OCI-LY3 (cell line): ENCODE measurements around the gene SERPINI1.

ENCODE experiments used
- H2AFZ ChIP-seq: fragments of 200-600, 300-600 bp; shearing (Covaris generic); 2 replicates; pipeline ENCODE4 v1.6.0; 2014; ENCODE audit warnings: antibody characterized with exemption, low read depth, low read length
- H3K27ac ChIP-seq: fragments of 200-600, 300-600 bp; sonication (generic); 2 replicates; pipeline ENCODE4 v1.5.1; 2014; ENCODE audit warnings: mild to moderate bottlenecking, low read length, moderate library complexity, mixed read lengths
- H3K27me3 ChIP-seq: fragments of 200-600, 300-600 bp; sonication (generic); 2 replicates; pipeline ENCODE4 v1.6.1; 2014; ENCODE audit warnings: low read depth, low read length, mixed read lengths
- H3K36me3 ChIP-seq: fragments of 200-600, 300-600 bp; sonication (generic); replicated peaks from 2 replicates; pipeline ENCODE3; 2014; ENCODE audit warnings: low read depth, low read length, mixed read lengths
- H3K4me1 ChIP-seq: fragments of 300-600, 200-600 bp; sonication (generic); 2 replicates; pipeline ENCODE4 v1.6.1; 2014; ENCODE audit warnings: low read length, mixed read lengths
- H3K4me2 ChIP-seq: fragments of 200-600, 300-600 bp; sonication (generic); 2 replicates; pipeline ENCODE4 v1.6.1; 2014; ENCODE audit warnings: low read length, mixed read lengths
- H3K4me3 ChIP-seq: fragments of 300-600, 200-600 bp; sonication (generic); 2 replicates; pipeline ENCODE4 v1.5.1; 2014; ENCODE audit warnings: antibody characterized with exemption, mild to moderate bottlenecking, low read length, moderate library complexity
- H3K79me2 ChIP-seq: fragments of 300-600, 200-600 bp; shearing (Covaris generic); 2 replicates; pipeline ENCODE4 v1.6.1; 2014; ENCODE audit warnings: mild to moderate bottlenecking, low read length, mixed read lengths
- H3K9ac ChIP-seq: fragments of 300-600, 200-600 bp; shearing (Covaris generic); 2 replicates; pipeline ENCODE4 v1.6.0; 2014; ENCODE audit warnings: mild to moderate bottlenecking, low read length, moderate library complexity
- H3K9me3 ChIP-seq: fragments of 200-600, 300-600 bp; shearing (Covaris generic); 2 replicates; pipeline ENCODE4 v1.6.1; 2014; ENCODE audit warnings: low read length, mixed read lengths; ENCODE audit not compliant: insufficient read depth
- H4K20me1 ChIP-seq: fragments of 200-600, 300-600 bp; sonication (generic); 2 replicates; pipeline ENCODE4 v1.6.1; 2016; ENCODE audit warnings: low read length, mixed read lengths; ENCODE audit not compliant: insufficient read depth
- CTCF ChIP-seq: fragments of 200-600, 300-600 bp; sonication (generic); IDR thresholded peaks from 2 replicates; pipeline ENCODE4 v1.5.1; 2014; ENCODE audit warnings: antibody characterized with exemption, low read length, low read depth
- EZH2phosphoT487 ChIP-seq: fragments of 200-600 bp; shearing (Covaris generic); IDR thresholded peaks from 2 replicates; pipeline ENCODE4 v1.6.1; 2018; ENCODE audit warnings: antibody characterized with exemption, mixed run types, low read depth

The SERPINI1 gene

DNA sequence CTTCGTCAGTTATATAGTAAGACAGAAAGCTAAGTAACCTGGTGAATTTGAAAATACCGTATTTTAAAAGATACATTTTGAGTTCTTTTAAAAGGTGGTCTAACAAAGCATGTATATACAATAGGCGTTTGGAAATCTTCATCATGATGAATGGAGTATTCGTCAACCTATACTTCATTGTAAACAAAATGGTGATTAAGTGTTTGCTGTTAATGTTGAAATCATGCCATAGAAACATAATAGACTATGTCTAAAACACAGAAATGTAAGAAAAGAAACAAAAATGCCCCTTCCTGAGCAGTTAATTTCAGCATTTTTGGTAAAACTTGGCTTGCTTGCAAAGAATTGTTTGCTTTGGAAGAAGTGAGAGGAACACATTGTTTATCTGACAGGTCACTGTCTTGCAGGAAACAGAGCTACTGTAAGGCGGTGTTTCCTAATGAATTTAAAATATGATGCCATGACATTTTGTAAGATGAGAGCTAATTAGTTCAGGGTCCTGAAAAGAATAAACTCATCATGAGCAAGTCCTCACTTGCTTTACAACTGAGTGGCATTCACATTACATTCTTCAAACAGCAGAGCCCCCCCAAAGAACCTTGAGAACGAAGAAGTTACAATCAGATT is 126.7 kb downstream of the SERPINI1 start:
- Histone ChIP-seq H3K4me1 (peaks cover 6% of the 10 kb centered on the region), H3K4me2 (no peak overlapping the region)

GRCh38 chr3:167863811-167864551 is 128.5 kb downstream of the SERPINI1 start:
- H3K79me2 ChIP-seq = no peaks in the 10 kb centered on the region
- TF ChIP-seq EZH2phosphoT487 (no peak), CTCF (no peak)

More for the DNA sequence above, 126.7 kb downstream of the SERPINI1 start:
- no peaks in the 10 kb centered on the region for H3K79me2 ChIP-seq
- TF ChIP-seq CTCF (no peak), EZH2phosphoT487 (no peak)
- H3K27ac ChIP-seq = no peak overlapping the region
- H4K20me1 ChIP-seq = no peaks in the 10 kb centered on the region
- no peak overlapping the region for H2AFZ ChIP-seq
- no peaks in the 10 kb centered on the region for H3K9me3 ChIP-seq
- no peaks in the 10 kb centered on the region for H3K27me3 ChIP-seq
- H3K36me3 ChIP-seq = no peaks in the 10 kb centered on the region
- no peak overlapping the region for H3K9ac ChIP-seq
- no peak overlapping the region for H3K4me3 ChIP-seq

DNA sequence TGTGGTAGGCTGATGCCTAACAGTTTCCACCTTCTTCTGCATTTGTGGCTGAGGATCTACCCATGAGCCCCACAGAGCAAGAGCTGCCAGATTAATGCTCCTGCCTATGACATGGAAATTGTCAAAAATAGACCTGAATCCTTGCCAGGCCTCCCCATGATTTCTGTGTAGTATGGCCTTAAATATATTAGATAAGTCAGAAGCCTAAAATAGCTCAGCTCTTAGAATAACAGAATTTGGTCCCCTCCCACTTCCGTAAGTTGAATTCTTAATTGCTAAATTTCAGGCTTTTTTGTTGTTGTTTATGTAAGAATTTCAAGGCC is 129.0 kb downstream of the SERPINI1 start:
- no peak overlapping the region for H3K4me2 ChIP-seq

More at GRCh38 chr3:167863811-167864551, 128.5 kb downstream of the SERPINI1 start:
- no peak overlapping the region for H3K4me2 ChIP-seq
- no peaks in the 10 kb centered on the region for H3K36me3 ChIP-seq
- H2AFZ ChIP-seq = no peak overlapping the region
- H3K4me3 ChIP-seq = no peak overlapping the region
- H3K9me3 ChIP-seq = no peaks in the 10 kb centered on the region
- H3K27me3 ChIP-seq = no peaks in the 10 kb centered on the region
- H3K27ac ChIP-seq = no peak overlapping the region
- H3K4me1 ChIP-seq = peaks cover 6% of the 10 kb centered on the region
- H3K9ac ChIP-seq = no peak overlapping the region
- H4K20me1 ChIP-seq = no peaks in the 10 kb centered on the region

More for the DNA sequence above, 129.0 kb downstream of the SERPINI1 start:
- no peaks in the 10 kb centered on the region for H4K20me1 ChIP-seq
- H3K36me3 ChIP-seq = no peaks in the 10 kb centered on the region
- no peak overlapping the region for H3K27ac ChIP-seq
- H3K9me3 ChIP-seq = no peaks in the 10 kb centered on the region
- H3K27me3 ChIP-seq = no peaks in the 10 kb centered on the region
- H3K79me2 ChIP-seq = no peaks in the 10 kb centered on the region
- H3K4me1 ChIP-seq = peaks cover 4% of the 10 kb centered on the region
- TF ChIP-seq EZH2phosphoT487 = no peak
- TF ChIP-seq CTCF = no peak
- no peak overlapping the region for H3K9ac ChIP-seq
- no peak overlapping the region for H2AFZ ChIP-seq
- no peak overlapping the region for H3K4me3 ChIP-seq
